Fibroblast of lung (primary cell): Measurements from ENCODE around the gene RASSF5. TPM values are rescaled to one million over a fixed set of nuclear protein-coding genes. Genes with fewer than 3 reads are reported as not detected.

Experiments
- DNase-seq, 2 donors: peaks; one replicate each; pipeline versions ENCODE4 v3.0.0 to v3.0.0-alpha.2; 2010; ENCODE audit warnings: low read depth in 2 of 2
- H2AFZ ChIP-seq: 2 replicates; pipeline ENCODE4 v1.5.1; 2012; ENCODE audit warnings: low read length, control low read depth, inconsistent platforms
- H3K27ac ChIP-seq: 2 replicates; pipeline ENCODE4 v1.5.1; 2011; ENCODE audit warnings: low read length, control low read depth; ENCODE audit not compliant: insufficient read depth
- H3K27me3 ChIP-seq: 2 replicates; pipeline ENCODE4 v1.5.1; 2011; ENCODE audit warnings: mild to moderate bottlenecking, low read length; ENCODE audit not compliant: control insufficient read depth, insufficient read depth
- H3K36me3 ChIP-seq: 2 replicates; pipeline ENCODE4 v1.5.1; 2011; ENCODE audit warnings: low read length; ENCODE audit not compliant: control insufficient read depth, insufficient read depth
- H3K4me1 ChIP-seq: 2 replicates; pipeline ENCODE4 v1.5.1; 2011; ENCODE audit warnings: low read length; ENCODE audit not compliant: control insufficient read depth, insufficient read depth; ENCODE audit errors: extremely low read depth
- H3K4me2 ChIP-seq: 2 replicates; pipeline ENCODE4 v1.5.1; 2011; ENCODE audit warnings: low read length, control low read depth; ENCODE audit not compliant: insufficient read depth; ENCODE audit errors: extremely low read depth
- H3K4me3 ChIP-seq, 4 experiments: fragments of 200-600 bp in 1 of 4; sonication (generic) in 1 of 4; replicated peaks in 1 of 4; 2 replicates each; pipeline ENCODE4 v1.5.1; 2011 to 2016; ENCODE audit warnings: low read length in 4 of 4, low read depth in 3 of 4, mild to moderate bottlenecking in 3 of 4, control low read depth in 2 of 4, inconsistent platforms in 1 of 4, mixed read lengths in 1 of 4; ENCODE audit not compliant: insufficient read depth in 1 of 4; ENCODE audit errors: control extremely low read depth in 1 of 4
- H3K79me2 ChIP-seq: 2 replicates; pipeline ENCODE4 v1.5.1; 2012; ENCODE audit warnings: mild to moderate bottlenecking, low read length, inconsistent platforms; ENCODE audit not compliant: control insufficient read depth, insufficient read depth
- H3K9ac ChIP-seq: 2 replicates; pipeline ENCODE4 v1.5.1; 2011; ENCODE audit warnings: mild to moderate bottlenecking, low read length, control low read depth; ENCODE audit not compliant: insufficient read depth
- H3K9me3 ChIP-seq: 2 replicates; pipeline ENCODE4 v1.5.1; 2012; ENCODE audit warnings: low read depth, low read length; ENCODE audit not compliant: control insufficient read depth, insufficient read depth
- H4K20me1 ChIP-seq: 2 replicates; pipeline ENCODE4 v1.5.1; 2011; ENCODE audit warnings: low read length; ENCODE audit not compliant: control insufficient read depth, insufficient read depth; ENCODE audit errors: extremely low read depth
- CTCF ChIP-seq, 2 donors: IDR thresholded peaks in 1 of 2; conservative IDR thresholded peaks in 1 of 2; 1 replicate in 1 of 2; 2 replicates in 1 of 2; pipeline ENCODE4 v1.5.1; 2011 to 2012; ENCODE audit warnings: low read length in 2 of 2, control low read depth in 1 of 2, inconsistent platforms in 1 of 2, low read depth in 1 of 2, mild to moderate bottlenecking in 1 of 2
- EZH2 ChIP-seq: IDR thresholded peaks from 2 replicates; pipeline ENCODE4 v1.5.1; 2012; ENCODE audit warnings: low read length, control low read depth, mild to moderate bottlenecking; ENCODE audit errors: missing control alignments
- polyA plus RNA-seq, 2 donors: library from polyadenylated mRNA; depleted of rRNA in 1 of 2; stranded (reverse) in 1 of 2; unstranded in 1 of 2; fragments of >200 nt; gene quantifications; 2 replicates each; pipeline ENCODE4 v1.2.1, GENCODE V29; 2011 to 2012; ENCODE audit warnings: missing spikeins in 1 of 2
- total RNA-seq: library from RNA; depleted of rRNA; stranded (reverse); fragments of >200 nt; gene quantifications from 2 replicates; pipeline ENCODE4 v1.2.1, GENCODE V29; 2014

The RASSF5 gene
- total and polyA plus RNA-seq, 2 donors (not counting 1 experiment from before 2014, with no cell fraction given) = 1.3 to 3.0 TPM

- Histone ChIP-seq H3K4me1 (peaks cover 13% of the 10 kb centered on the region), H3K36me3 (no peaks in the 10 kb centered on the region), H3K9ac (no peak overlapping the region), H3K79me2 (peaks cover 18% of the 10 kb centered on the region), H3K4me3 (peak overlapping the region; percentile 79 to 94 (median 84)), H3K4me2 (peak overlapping the region; percentile 84), H2AFZ (no peak overlapping the region), H3K27me3 (no peaks in the 10 kb centered on the region), H3K9me3 (no peaks in the 10 kb centered on the region), H4K20me1 (no peaks in the 10 kb centered on the region), H3K27ac (peak overlapping the region; percentile 1)
- no peak for DNase-seq
- TF ChIP-seq EZH2 (no peak), CTCF (conservative IDR thresholded peaks at IDR 0.05 in 1 of 2, IDR thresholded peaks at IDR 0.05 in 1 of 2; ENCODE audit: low read depth in 1 of 2, low read length in 2 of 2) (no peak)
These were observed 129.3 kb downstream of the RASSF5 start for GRCh38 chr1:206636671-206637070.

- H3K36me3 ChIP-seq = no peaks in the 10 kb centered on the region
- no peak overlapping the region for H3K27ac ChIP-seq
- H3K4me2 ChIP-seq = peak overlapping the region; percentile 5
- no peak overlapping the region for H3K9ac ChIP-seq
- H3K4me1 ChIP-seq = peaks cover 13% of the 10 kb centered on the region
- peak overlapping the region in 2 of 4 experiments; percentile 87 to 94 for H3K4me3 ChIP-seq
- H3K9me3 ChIP-seq = no peaks in the 10 kb centered on the region
- no peaks in the 10 kb centered on the region for H3K27me3 ChIP-seq
- DNase-seq = no peak
- no peaks in the 10 kb centered on the region for H4K20me1 ChIP-seq
- no peak for TF ChIP-seq EZH2
- TF ChIP-seq CTCF (conservative IDR thresholded peaks at IDR 0.05 in 1 of 2, IDR thresholded peaks at IDR 0.05 in 1 of 2; ENCODE audit: low read depth in 1 of 2, low read length in 2 of 2) = no peak
- H3K79me2 ChIP-seq = peaks cover 18% of the 10 kb centered on the region
- H2AFZ ChIP-seq = no peak overlapping the region
These were observed 130.3 kb downstream of the RASSF5 start for GRCh38 chr1:206637605-206638004.

Other genes with a start within 250 kb of the RASSF5 start
- 9.6 and 10.0 TPM in 2 replicates for gene IKBKE, start 37.1 kb upstream of the RASSF5 start, total RNA-seq
- 12.4 and 13.1 TPM in 2 replicates for gene IKBKE, start 37.1 kb upstream of the RASSF5 start, polyA plus RNA-seq
- 50.1 and 53.0 TPM in 2 replicates for gene EIF2D, start 104.9 kb downstream of the RASSF5 start, total RNA-seq
- 59.8 and 67.3 TPM in 2 replicates for gene EIF2D, start 104.9 kb downstream of the RASSF5 start, polyA plus RNA-seq
- 28.5 and 38.5 TPM in 2 replicates for gene DYRK3, start 128.0 kb downstream of the RASSF5 start, total RNA-seq
- gene DYRK3, start 128.0 kb downstream of the RASSF5 start, polyA plus RNA-seq = 9.3 and 10.2 TPM in 2 replicates
- gene MAPKAPK2, start 177.4 kb downstream of the RASSF5 start, total RNA-seq = 31.3 and 51.9 TPM in 2 replicates
- gene MAPKAPK2, start 177.4 kb downstream of the RASSF5 start, polyA plus RNA-seq = 74.4 and 85.7 TPM in 2 replicates